K562 (cell line): ENCODE results near the gene OXLD1. TPM values are rescaled to one million over a fixed set of nuclear protein-coding genes. Genes with fewer than 3 reads are reported as not detected.

Experiments used
- ATAC-seq: fragments of 200-7000 bp; cut with Tn5 transposase; 3 replicates; pipeline ENCODE4 v1.9.1; 2020; ENCODE audit warnings: moderate library complexity
- BruUV-seq: library from RNA; stranded (reverse); fragments of 400-500 nt; replicated peaks from 2 replicates; lab custom pipeline; 2021; lab: Mats Ljungman, UMichigan
- CTCF ChIA-PET: fragments of 300-600 bp; formaldehyde crosslinking; extraction: SDS; loops from one replicate; lab custom pipeline; 2021; ENCODE audit warnings: low intra/inter-chr PET ratio; lab: Yijun Ruan, JAX
- POLR2A ChIA-PET: fragments of 300-600, 350-650 bp; sonication (Branson Sonifier 250); formaldehyde crosslinking; extraction: SDS; loops from one replicate; lab custom pipeline; 2021; ENCODE audit warnings: antibody characterized with exemption, inconsistent platforms; lab: Yijun Ruan, JAX
- DNase-seq, 4 experiments: peaks; one replicate each; pipeline versions ENCODE4 v3.0.0 to v3.0.0-alpha.2; 2011 to 2018; ENCODE audit warnings: low spot score in 3 of 4, mixed read lengths in 3 of 4; ENCODE audit errors: extremely low read depth in 1 of 4
- FAIRE-seq: peaks from 2 replicates; lab custom pipeline; 2011; peaks lifted over from hg19 to GRCh38; lab: Jason Lieb, UNC
- H2AFZ ChIP-seq: 2 replicates; pipeline ENCODE4 v1.6.0; 2011; ENCODE audit warnings: low read depth, low read length, control low read depth, inconsistent platforms
- H3K27ac ChIP-seq: fragments of 200-600 bp; 3 replicates; pipeline ENCODE4 v1.8.0; 2011; ENCODE audit warnings: low read depth, mild to moderate bottlenecking, control low read depth, inconsistent platforms, low read length, moderate library complexity, mixed read lengths; ENCODE audit errors: extremely low read depth
- H3K27me3 ChIP-seq, 2 experiments: fragments of 300-600 bp in 1 of 2; 2 replicates in 1 of 2; 3 replicates in 1 of 2; pipeline versions ENCODE4 v1.6.0 to v1.8.0; 2011; ENCODE audit warnings: inconsistent platforms in 2 of 2, low read length in 2 of 2, mild to moderate bottlenecking in 1 of 2, mixed read lengths in 1 of 2, moderate library complexity in 1 of 2; ENCODE audit not compliant: control insufficient read depth in 2 of 2, insufficient read depth in 2 of 2
- H3K36me3 ChIP-seq: fragments of 300-600 bp; 3 replicates; pipeline ENCODE4 v1.8.0; 2011; ENCODE audit warnings: mild to moderate bottlenecking, low read length, inconsistent platforms; ENCODE audit not compliant: control insufficient read depth, insufficient read depth
- H3K4me1 ChIP-seq, 2 experiments: fragments of 200-600 bp in 1 of 2; replicated peaks in 1 of 2; 2 replicates in 1 of 2; 3 replicates in 1 of 2; pipeline versions ENCODE4 v1.5.1 to v1.8.0; 2011; ENCODE audit warnings: inconsistent platforms in 2 of 2, low read length in 2 of 2, mild to moderate bottlenecking in 1 of 2, mixed read lengths in 1 of 2, moderate library complexity in 1 of 2; ENCODE audit not compliant: control insufficient read depth in 2 of 2, insufficient read depth in 2 of 2
- H3K4me2 ChIP-seq: 2 replicates; pipeline ENCODE4 v1.6.1; 2011; ENCODE audit warnings: low read length, control low read depth, inconsistent platforms, mixed read lengths; ENCODE audit not compliant: insufficient read depth
- H3K4me3 ChIP-seq: fragments of 200-600 bp; sonication (generic), shearing (Covaris generic); 2 replicates; pipeline ENCODE4 v1.5.1; 2016; ENCODE audit warnings: control low read depth, inconsistent platforms
- H3K79me2 ChIP-seq: fragments of 200-600 bp; 3 replicates; pipeline ENCODE4 v1.8.0; 2011; ENCODE audit warnings: low read length, inconsistent platforms; ENCODE audit not compliant: control insufficient read depth, insufficient read depth
- H3K9ac ChIP-seq, 2 experiments: 2 replicates each; pipeline versions ENCODE4 v1.6.0 to v1.6.1; 2011; ENCODE audit warnings: low read depth in 2 of 2, low read length in 2 of 2, control low read depth in 1 of 2, inconsistent platforms in 1 of 2, mild to moderate bottlenecking in 1 of 2, mixed read lengths in 1 of 2; ENCODE audit not compliant: insufficient read depth in 1 of 2
- H3K9me1 ChIP-seq: one replicate; pipeline ENCODE4 v1.6.0; 2011; ENCODE audit warnings: inconsistent platforms, mild to moderate bottlenecking, low read length, moderate library complexity; ENCODE audit not compliant: control insufficient read depth, insufficient read depth
- H3K9me3 ChIP-seq: replicated peaks from 2 replicates; pipeline ENCODE4 v1.5.1; 2011; ENCODE audit warnings: low read depth, low read length, inconsistent platforms; ENCODE audit not compliant: control insufficient read depth, insufficient read depth
- H4K20me1 ChIP-seq: replicated peaks from 2 replicates; pipeline ENCODE4 v1.6.1; 2011; ENCODE audit warnings: low read length, inconsistent platforms, mixed read lengths; ENCODE audit not compliant: control insufficient read depth, insufficient read depth
- EHMT2 ChIP-seq: fragments of 450-650 bp; IDR thresholded peaks from 2 replicates; pipeline ENCODE4 v1.6.1; 2018; ENCODE audit warnings: antibody characterized with exemption
- FOS ChIP-seq: IDR thresholded peaks from 3 replicates; pipeline ENCODE4 v1.6.1; 2011; ENCODE audit not compliant: insufficient read length; ENCODE audit errors: extremely low read depth
- HDAC3 ChIP-seq: fragments of 450-650 bp; IDR thresholded peaks from 2 replicates; pipeline ENCODE4 v1.6.1; 2018; ENCODE audit warnings: borderline replicate concordance, mild to moderate bottlenecking, moderate library complexity; ENCODE audit not compliant: partially characterized antibody
- RBM25 ChIP-seq: fragments of 200-400 bp; formaldehyde crosslinking; IDR thresholded peaks from 2 replicates; pipeline ENCODE4 v1.6.1; 2018; ENCODE audit warnings: low read length, low read depth, moderate library complexity; ENCODE audit not compliant: severe bottlenecking
- TRIM24 ChIP-seq, 2 experiments: fragments of 450-650 bp; IDR thresholded peaks; 2 replicates each; pipeline ENCODE4 v1.6.1; 2016
- ZBTB49 ChIP-seq: sonication (generic); formaldehyde crosslinking; IDR thresholded peaks from 2 replicates; pipeline ENCODE4 v1.8.0; 2022; ENCODE audit warnings: missing genetic modification reagents, mild to moderate bottlenecking, borderline replicate concordance
- ZNF232 ChIP-seq: sonication (generic); formaldehyde crosslinking; IDR thresholded peaks from 2 replicates; pipeline ENCODE4 v1.8.0; 2022; ENCODE audit warnings: mild to moderate bottlenecking, missing genetic modification reagents
- ZNF324 ChIP-seq: fragments of 250-450 bp; sonication (Bioruptor Pico); IDR thresholded peaks from 2 replicates; pipeline ENCODE4 v1.4.0; 2020; ENCODE audit warnings: mild to moderate bottlenecking
- WGBS: fragments of 100-300 bp; shearing (Covaris generic); methylation state at CpG from one replicate; pipeline ENCODE4 v1.1.6; 2016; ENCODE audit warnings: low coverage, mixed read lengths; ENCODE audit not compliant: insufficient coverage; ENCODE audit errors: missing lambda C conversion rate; 5-methylcytosine and 5-hydroxymethylcytosine counted together
- in situ Hi-C: fragments of 300-500 bp; cut with MboI; formaldehyde crosslinking; loops from 4 replicates; pipeline ENCODE4 v1.15.0; 2018; ENCODE audit warnings: inconsistent platforms, mixed read lengths
- intact Hi-C: fragments of 100-400 bp; cut with micrococcal nuclease; formaldehyde crosslinking; loops from 2 replicates; pipeline ENCODE4 v1.14.2; 2022
- polyA plus RNA-seq, 8 experiments: library from polyadenylated mRNA; depleted of rRNA in 4 of 8; stranded (reverse) in 5 of 8; unstranded in 3 of 8; fragments of >200 nt; fragmentation: Nextera tagmentation in 2 of 8; fragmentation: Illumina TruSeq in 1 of 8; extraction: Ambion mirVana in 2 of 8; extraction: Trizol in 1 of 8; gene quantifications; 2 replicates each; pipeline versions ENCODE4 v1.2.1 to v1.2.3, GENCODE V29; 2011 to 2014; ENCODE audit warnings: inconsistent platforms in 1 of 8, missing spikeins in 1 of 8
- total RNA-seq, 7 experiments: library from RNA; depleted of rRNA in 6 of 7; stranded (reverse); fragments of >200 nt in 6 of 7; fragmentation: Illumina TruSeq in 2 of 7; extraction: Trizol in 2 of 7; gene quantifications; 2 replicates each; pipeline versions ENCODE4 v1.2.1 to v1.2.3, GENCODE V29; 2011 to 2021; ENCODE audit warnings: low replicate concordance in 1 of 7
- TF ChIP-seq, protein P1 (sequence below): sonication (generic); formaldehyde crosslinking; IDR thresholded peaks from 2 replicates; pipeline ENCODE4 v1.8.1; 2023; ENCODE audit warnings: mild to moderate bottlenecking, missing genetic modification reagents

OXLD1 gene
- total and polyA plus RNA-seq, 9 of the 15 experiments (the other 6 are each of a cell fraction or from before 2014, with no cell fraction given): 4.4 to 115 (median 29.3) TPM

DNA sequence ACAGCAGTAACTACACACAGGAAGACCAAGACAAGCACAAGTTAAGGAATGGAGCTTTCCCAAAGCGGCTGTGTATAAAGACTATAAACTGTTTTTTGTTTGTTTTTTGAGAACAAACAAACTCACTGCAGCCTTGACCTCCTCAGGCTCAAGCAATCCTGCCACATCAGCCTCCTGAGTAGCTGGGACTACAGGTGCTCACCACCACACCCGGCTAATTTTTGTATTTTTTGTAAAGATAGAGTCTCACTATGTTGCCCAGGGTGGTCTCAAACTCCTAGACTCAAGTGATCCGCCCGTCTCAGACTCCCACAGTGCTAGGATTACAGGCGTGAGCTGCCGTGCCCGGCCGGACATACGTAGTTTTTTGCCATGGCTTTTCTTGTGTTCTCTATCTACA, 6.0 kb downstream of the OXLD1 start:
- Histone ChIP-seq H3K9me3 (no peaks in the 10 kb centered on the region), H3K9me1 (no peaks in the 10 kb centered on the region), H3K27ac (no peak overlapping the region), H3K9ac (no peak overlapping the region), H3K36me3 (peaks cover 14% of the 10 kb centered on the region; the same call in 1 of the 3 replicates), H3K4me2 (no peak overlapping the region), H3K4me1 (peaks cover 25 to 42% of the 10 kb centered on the region in 2 experiments), H3K79me2 (peaks cover 14% of the 10 kb centered on the region), H3K27me3 (no peaks in the 10 kb centered on the region), H4K20me1 (no peaks in the 10 kb centered on the region), H3K4me3 (no peak overlapping the region), H2AFZ (no peak overlapping the region)
- POLR2A ChIA-PET: interaction anchor here (1.2 to 1.6 kb wide), 2 partner anchors 21 to 24 kb away, joined by 3 to 6 read pairs; partner anchors contain the start of genes ARL16 and HGS
- in situ Hi-C loops: no loop called here
- 76% methylated on average over 9 of the region's 9 CpGs for WGBS
- DNase-seq (no peak), ATAC-seq (no peak), FAIRE-seq (no peak)
- intact Hi-C loops: no loop called here
- CTCF ChIA-PET: no interaction called here
- BruUV-seq: no TSS peak
- TF ChIP-seq FOS (no peak), HDAC3 (no peak), EHMT2 (no peak), ZBTB49 (CRISPR knock-in tag) (no peak), ZNF324 (no peak), RBM25 (no peak), ZNF232 (CRISPR knock-in tag) (no peak), TRIM24 (IDR thresholded peaks at IDR 0.05) (no peak)
- TF ChIP-seq, protein P1, sequence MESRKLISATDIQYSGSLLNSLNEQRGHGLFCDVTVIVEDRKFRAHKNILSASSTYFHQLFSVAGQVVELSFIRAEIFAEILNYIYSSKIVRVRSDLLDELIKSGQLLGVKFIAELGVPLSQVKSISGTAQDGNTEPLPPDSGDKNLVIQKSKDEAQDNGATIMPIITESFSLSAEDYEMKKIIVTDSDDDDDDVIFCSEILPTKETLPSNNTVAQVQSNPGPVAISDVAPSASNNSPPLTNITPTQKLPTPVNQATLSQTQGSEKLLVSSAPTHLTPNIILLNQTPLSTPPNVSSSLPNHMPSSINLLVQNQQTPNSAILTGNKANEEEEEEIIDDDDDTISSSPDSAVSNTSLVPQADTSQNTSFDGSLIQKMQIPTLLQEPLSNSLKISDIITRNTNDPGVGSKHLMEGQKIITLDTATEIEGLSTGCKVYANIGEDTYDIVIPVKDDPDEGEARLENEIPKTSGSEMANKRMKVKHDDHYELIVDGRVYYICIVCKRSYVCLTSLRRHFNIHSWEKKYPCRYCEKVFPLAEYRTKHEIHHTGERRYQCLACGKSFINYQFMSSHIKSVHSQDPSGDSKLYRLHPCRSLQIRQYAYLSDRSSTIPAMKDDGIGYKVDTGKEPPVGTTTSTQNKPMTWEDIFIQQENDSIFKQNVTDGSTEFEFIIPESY: no peak
